GM18951 (cell line): ENCODE measurements around the gene PATZ1.

Experiments
- POLR2A ChIP-seq: IDR thresholded peaks from 4 replicates; pipeline ENCODE4 v1.6.1; 2011; ENCODE audit warnings: mild to moderate bottlenecking; ENCODE audit not compliant: insufficient read length, insufficient read depth; ENCODE audit errors: extremely low read depth
- in situ Hi-C: fragments of 300-500 bp; cut with MboI; formaldehyde crosslinking; loops from one replicate; pipeline ENCODE4 v1.12.0; 2022; ENCODE audit warnings: low sequenced_read_pairs, mixed read lengths, inconsistent platforms; ENCODE audit not compliant: unreplicated experiment

Gene PATZ1

DNA sequence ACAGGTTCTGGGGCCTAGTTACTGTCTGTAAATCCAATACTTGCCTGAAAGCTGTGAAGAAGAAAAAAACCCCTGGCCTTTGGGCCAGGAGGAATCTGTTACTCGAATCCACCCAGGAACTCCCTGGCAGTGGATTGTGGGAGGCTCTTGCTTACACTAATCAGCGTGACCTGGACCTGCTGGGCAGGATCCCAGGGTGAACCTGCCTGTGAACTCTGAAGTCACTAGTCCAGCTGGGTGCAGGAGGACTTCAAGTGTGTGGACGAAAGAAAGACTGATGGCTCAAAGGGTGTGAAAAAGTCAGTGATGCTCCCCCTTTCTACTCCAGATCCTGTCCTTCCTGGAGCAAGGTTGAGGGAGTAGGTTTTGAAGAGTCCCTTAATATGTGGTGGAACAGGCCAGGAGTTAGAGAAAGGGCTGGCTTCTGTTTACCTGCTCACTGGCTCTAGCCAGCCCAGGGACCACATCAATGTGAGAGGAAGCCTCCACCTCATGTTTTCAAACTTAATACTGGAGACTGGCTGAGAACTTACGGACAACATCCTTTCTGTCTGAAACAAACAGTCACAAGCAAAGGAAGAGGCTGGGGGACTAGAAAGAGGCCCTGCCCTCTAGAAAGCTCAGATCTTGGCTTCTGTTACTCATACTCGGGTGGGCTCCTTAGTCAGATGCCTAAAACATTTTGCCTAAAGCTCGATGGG, 67.4 kb downstream of the PATZ1 start:
- in situ Hi-C loops, result no loop called here
- no peak for TF ChIP-seq POLR2A

DNA sequence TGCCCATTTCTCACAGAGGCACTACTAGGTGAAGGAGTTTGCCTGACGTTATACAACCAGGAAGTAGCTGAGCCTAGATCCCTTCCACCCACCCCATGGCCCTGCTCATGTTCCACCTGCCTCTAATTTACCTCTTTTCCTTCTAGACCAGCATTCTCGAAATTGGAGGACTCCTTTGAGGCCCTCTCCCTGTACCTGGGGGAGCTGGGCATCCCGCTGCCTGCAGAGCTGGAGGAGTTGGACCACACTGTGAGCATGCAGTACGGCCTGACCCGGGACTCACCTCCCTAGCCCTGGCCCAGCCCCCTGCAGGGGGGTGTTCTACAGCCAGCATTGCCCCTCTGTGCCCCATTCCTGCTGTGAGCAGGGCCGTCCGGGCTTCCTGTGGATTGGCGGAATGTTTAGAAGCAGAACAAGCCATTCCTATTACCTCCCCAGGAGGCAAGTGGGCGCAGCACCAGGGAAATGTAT, 68.0 kb downstream of the PATZ1 start:
- TF ChIP-seq POLR2A, result no peak
- in situ Hi-C loops, result no loop called here

DNA sequence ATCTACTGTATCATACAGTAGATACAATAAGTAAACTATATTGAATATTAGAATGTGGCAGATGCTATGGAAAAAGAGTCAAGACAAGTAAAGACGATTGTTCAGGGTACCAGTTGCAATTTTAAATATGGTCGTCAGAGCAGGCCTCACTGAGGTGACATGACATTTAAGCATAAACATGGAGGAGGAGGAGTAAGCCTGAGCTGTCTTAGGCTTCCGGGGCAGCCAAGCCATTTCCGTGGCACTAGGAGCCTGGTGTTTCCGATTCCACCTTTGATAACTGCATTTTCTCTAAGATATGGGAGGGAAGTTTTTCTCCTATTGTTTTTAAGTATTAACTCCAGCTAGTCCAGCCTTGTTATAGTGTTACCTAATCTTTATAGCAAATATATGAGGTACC, 68.4 kb downstream of the PATZ1 start:
- in situ Hi-C loops, result no loop called here
- TF ChIP-seq POLR2A, result no peak

DNA sequence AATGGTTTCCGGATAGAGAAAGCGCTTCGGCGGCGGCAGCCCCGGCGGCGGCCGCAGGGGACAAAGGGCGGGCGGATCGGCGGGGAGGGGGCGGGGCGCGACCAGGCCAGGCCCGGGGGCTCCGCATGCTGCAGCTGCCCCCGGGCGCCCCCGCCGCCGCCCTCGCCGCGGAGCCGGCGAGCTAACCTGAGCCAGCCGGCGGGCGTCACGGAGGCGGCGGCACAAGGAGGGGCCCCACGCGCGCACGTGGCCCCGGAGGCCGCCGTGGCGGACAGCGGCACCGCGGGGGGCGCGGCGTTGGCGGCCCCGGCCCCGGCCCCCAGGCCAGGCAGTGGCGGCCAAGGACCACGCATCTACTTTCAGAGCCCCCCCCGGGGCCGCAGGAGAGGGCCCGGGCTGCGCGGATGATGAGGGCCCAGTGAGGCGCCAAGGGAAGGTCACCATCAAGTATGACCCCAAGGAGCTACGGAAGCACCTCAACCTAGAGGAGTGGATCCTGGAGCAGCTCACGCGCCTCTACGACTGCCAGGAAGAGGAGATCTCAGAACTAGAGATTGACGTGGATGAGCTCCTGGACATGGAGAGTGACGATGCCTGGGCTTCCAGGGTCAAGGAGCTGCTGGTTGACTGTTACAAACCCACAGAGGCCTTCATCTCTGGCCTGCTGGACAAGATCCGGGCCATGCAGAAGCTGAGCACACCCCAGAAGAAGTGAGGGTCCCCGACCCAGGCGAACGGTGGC, 69.5 kb downstream of the PATZ1 start:
- in situ Hi-C loops, result no loop called here
- no peak for TF ChIP-seq POLR2A
